H9 (cell line): ENCODE data around the gene MLLT3. TPM values are rescaled to one million over a fixed set of nuclear protein-coding genes. Genes with fewer than 3 reads are reported as not detected.

Experiments
- DNase-seq: peaks from one replicate; pipeline ENCODE4 v3.0.0-alpha.2; 2017
- H2AFZ ChIP-seq: one replicate; pipeline ENCODE4 v1.6.1; 2013; ENCODE audit warnings: mild to moderate bottlenecking, low read length, control low read depth, moderate library complexity
- H2AK5ac ChIP-seq: 2 replicates; pipeline ENCODE4 v1.6.1; 2013; ENCODE audit warnings: low read length, control low read depth, mixed read lengths; ENCODE audit not compliant: insufficient read length
- H2BK120ac ChIP-seq: one replicate; pipeline ENCODE4 v1.6.1; 2013; ENCODE audit warnings: low read depth, mild to moderate bottlenecking, low read length, control low read depth, inconsistent platforms; ENCODE audit not compliant: poor library complexity, severe bottlenecking
- H2BK12ac ChIP-seq: 2 replicates; pipeline ENCODE4 v1.6.1; 2013; ENCODE audit warnings: low read length, control low read depth, mixed read lengths, low read depth; ENCODE audit not compliant: insufficient read length
- H2BK15ac ChIP-seq: 2 replicates; pipeline ENCODE4 v1.6.1; 2013; ENCODE audit warnings: low read depth, low read length, control low read depth
- H2BK20ac ChIP-seq: one replicate; pipeline ENCODE4 v1.6.1; 2013; ENCODE audit warnings: low read depth, mild to moderate bottlenecking, low read length, control low read depth, inconsistent platforms; ENCODE audit not compliant: poor library complexity, severe bottlenecking
- H2BK5ac ChIP-seq: 2 replicates; pipeline ENCODE4 v1.6.1; 2013; ENCODE audit warnings: low read length, control low read depth, mixed read lengths; ENCODE audit not compliant: insufficient read length
- H3K14ac ChIP-seq: 2 replicates; pipeline ENCODE4 v1.6.1; 2013; ENCODE audit warnings: low read length, control low read depth; ENCODE audit not compliant: insufficient read depth
- H3K18ac ChIP-seq: 2 replicates; pipeline ENCODE4 v1.6.1; 2013; ENCODE audit warnings: low read depth, mild to moderate bottlenecking, mixed read lengths, low read length, control low read depth; ENCODE audit not compliant: insufficient read length
- H3K23ac ChIP-seq: 2 replicates; pipeline ENCODE4 v1.6.1; 2013; ENCODE audit warnings: low read length, control low read depth, mixed read lengths, low read depth; ENCODE audit not compliant: insufficient read length
- H3K23me2 ChIP-seq: 2 replicates; pipeline ENCODE4 v1.6.1; 2013; ENCODE audit warnings: low read depth, mild to moderate bottlenecking, mixed read lengths, low read length, control low read depth; ENCODE audit not compliant: insufficient read length, poor library complexity, severe bottlenecking
- H3K27ac ChIP-seq: 2 replicates; pipeline ENCODE4 v1.5.1; 2013; ENCODE audit warnings: low read length, control low read depth, mixed read lengths, low read depth; ENCODE audit not compliant: insufficient read length
- H3K27me3 ChIP-seq: 2 replicates; pipeline ENCODE4 v1.6.1; 2013; ENCODE audit warnings: low read length, control low read depth, inconsistent platforms; ENCODE audit not compliant: insufficient read depth
- H3K4ac ChIP-seq: 2 replicates; pipeline ENCODE4 v1.6.1; 2013; ENCODE audit warnings: low read depth, mild to moderate bottlenecking, control low read depth, inconsistent platforms, low read length, moderate library complexity
- H3K4me1 ChIP-seq: 2 replicates; pipeline ENCODE4 v1.6.1; 2013; ENCODE audit warnings: low read length, control low read depth, inconsistent platforms; ENCODE audit not compliant: insufficient read depth
- H3K4me2 ChIP-seq: 2 replicates; pipeline ENCODE4 v1.6.1; 2013; ENCODE audit warnings: low read length, control low read depth, mixed read lengths; ENCODE audit not compliant: insufficient read length, insufficient read depth
- H3K56ac ChIP-seq: 2 replicates; pipeline ENCODE4 v1.6.1; 2013; ENCODE audit warnings: low read depth, mild to moderate bottlenecking, mixed read lengths, low read length, control low read depth; ENCODE audit not compliant: insufficient read length
- H3K79me1 ChIP-seq: 2 replicates; pipeline ENCODE4 v1.6.1; 2013; ENCODE audit warnings: low read depth, mild to moderate bottlenecking, moderate library complexity, low read length, control low read depth, inconsistent platforms; ENCODE audit not compliant: insufficient read depth, poor library complexity, severe bottlenecking
- H3K79me2 ChIP-seq: 2 replicates; pipeline ENCODE4 v1.6.1; 2013; ENCODE audit warnings: low read length, control low read depth, inconsistent platforms; ENCODE audit not compliant: insufficient read depth
- H3K9ac ChIP-seq: 2 replicates; pipeline ENCODE4 v1.6.1; 2013; ENCODE audit warnings: low read length, control low read depth, mixed read lengths; ENCODE audit not compliant: insufficient read length; ENCODE audit errors: extremely low read depth
- H3K9me3 ChIP-seq: one replicate; pipeline ENCODE4 v1.6.1; 2013; ENCODE audit warnings: low read depth, low read length, inconsistent platforms; ENCODE audit not compliant: control insufficient read depth
- H3T11ph ChIP-seq: one replicate; pipeline ENCODE4 v1.6.1; 2013; ENCODE audit warnings: mild to moderate bottlenecking, low read length, control low read depth, inconsistent platforms
- H4K20me1 ChIP-seq: one replicate; pipeline ENCODE4 v1.6.1; 2013; ENCODE audit not compliant: control insufficient read depth, insufficient read length, insufficient read depth
- H4K5ac ChIP-seq: 2 replicates; pipeline ENCODE4 v1.6.1; 2013; ENCODE audit warnings: low read depth, mild to moderate bottlenecking, mixed read lengths, low read length, control low read depth; ENCODE audit not compliant: insufficient read length
- H4K8ac ChIP-seq: replicated peaks from 2 replicates; pipeline ENCODE4 v1.6.1; 2013; ENCODE audit warnings: low read length, control low read depth, mixed read lengths, low read depth; ENCODE audit not compliant: insufficient read length
- H4K91ac ChIP-seq: 2 replicates; pipeline ENCODE4 v1.6.1; 2013; ENCODE audit warnings: low read depth, mild to moderate bottlenecking, moderate library complexity, mixed read lengths, low read length, control low read depth; ENCODE audit not compliant: insufficient read length
- H3K27ac Mint-ChIP-seq, 3 experiments: 2 replicates in 2 of 3; 3 replicates in 1 of 3; pipeline ENCODE4 v1.8.0; 2020 to 2021; ENCODE audit warnings: mixed read lengths in 3 of 3, mild to moderate bottlenecking in 1 of 3, moderate library complexity in 1 of 3
- H3K27me3 Mint-ChIP-seq: 2 replicates; pipeline ENCODE4 v1.8.0; 2021; ENCODE audit warnings: low read depth, mild to moderate bottlenecking, moderate library complexity, mixed read lengths
- H3K36me3 Mint-ChIP-seq, 3 experiments: 2 replicates in 2 of 3; 3 replicates in 1 of 3; pipeline ENCODE4 v1.8.0; 2020 to 2021; ENCODE audit warnings: low read depth in 3 of 3, mixed read lengths in 3 of 3; ENCODE audit not compliant: insufficient read depth in 1 of 3
- H3K4me1 Mint-ChIP-seq, 2 experiments: 2 replicates each; pipeline ENCODE4 v1.8.0; 2020; ENCODE audit warnings: mixed read lengths in 2 of 2
- H3K4me3 Mint-ChIP-seq, 2 experiments: 2 replicates in 1 of 2; 3 replicates in 1 of 2; pipeline ENCODE4 v1.8.0; 2020 to 2021; ENCODE audit warnings: mild to moderate bottlenecking in 2 of 2, mixed read lengths in 2 of 2, moderate library complexity in 1 of 2
- H3K9me3 Mint-ChIP-seq, 2 experiments: 2 replicates in 1 of 2; 3 replicates in 1 of 2; pipeline ENCODE4 v1.8.0; 2020; ENCODE audit warnings: mild to moderate bottlenecking in 2 of 2, mixed read lengths in 2 of 2, moderate library complexity in 1 of 2
- CTCF ChIP-seq: fragments of 200-600 bp; sonication (generic); conservative IDR thresholded peaks from 3 replicates; pipeline ENCODE4 v1.8.0; 2021; ENCODE audit warnings: antibody characterized with exemption, mild to moderate bottlenecking
- WGBS: extraction: QIAGEN DNeasy Blood & Tissue Kit; methylation state at CpG from one replicate; pipeline ENCODE4 v1.1.7; 2013; ENCODE audit warnings: missing lambda C conversion rate, low lambda C conversion rate, mixed read lengths; ENCODE audit not compliant: insufficient read length; ENCODE audit errors: extremely low coverage; 5-methylcytosine and 5-hydroxymethylcytosine counted together
- total RNA-seq: library from RNA; stranded (reverse); gene quantifications from 2 replicates; pipeline ENCODE4 v1.2.1, GENCODE V29; 2021

MLLT3 gene
- total RNA-seq, 1 experiment from 2014 or later: 3.9 TPM

- Histone ChIP-seq H2BK120ac (no peak overlapping the region), H4K5ac (no peak overlapping the region), H2AK5ac (no peak overlapping the region), H3K27me3 (no peaks in the 10 kb centered on the region), H2BK5ac (no peak overlapping the region), H2AFZ (no peak overlapping the region), H3K27ac (no peak overlapping the region), H3K56ac (no peak overlapping the region), H2BK20ac (no peak overlapping the region), H3K23me2 (no peaks in the 10 kb centered on the region), H3K4me2 (no peak overlapping the region), H3K14ac (no peak overlapping the region), H3K4ac (no peak overlapping the region), H3K9me3 (no peaks in the 10 kb centered on the region), H2BK12ac (no peak overlapping the region), H3T11ph (no peak overlapping the region), H3K4me1 (0 out of 2 replicates have a peak, but pooled peaks cover 2% of the 10 kb centered on the region), H3K23ac (no peak overlapping the region), H4K91ac (no peak overlapping the region), H3K79me1 (no peaks in the 10 kb centered on the region), H4K8ac (no peak overlapping the region), H3K79me2 (no peaks in the 10 kb centered on the region), H2BK15ac (no peak overlapping the region), H3K18ac (no peak overlapping the region), H3K9ac (no peak overlapping the region), H4K20me1 (no peaks in the 10 kb centered on the region)
- WGBS: no CpG with 5 or more reads among the region's 5 CpGs
- no peak overlapping the region for H3K27ac Mint-ChIP-seq
- H3K4me1 Mint-ChIP-seq: peaks cover 12% of the 10 kb centered on the region in 2 experiments
- H3K4me3 Mint-ChIP-seq: no peak overlapping the region
- no peaks in the 10 kb centered on the region for H3K36me3 Mint-ChIP-seq
- H3K9me3 Mint-ChIP-seq: no peaks in the 10 kb centered on the region
- H3K27me3 Mint-ChIP-seq: no peaks in the 10 kb centered on the region
- no peak for TF ChIP-seq CTCF
- no peak for DNase-seq
Measured at GRCh38 chr9:20405616-20406015, 216.7 kb downstream of the MLLT3 start.
